Stimulated activated CD8-positive, alpha-beta memory T cell treated with anti-CD3 and anti-CD28 coated beads, Interleukin-4, amount 100 ng/mL, for 1 hour (primary cell): ENCODE data around the gene PRKCA.

ENCODE experiments used
- DNase-seq, 2 donors: peaks; one replicate each; pipeline ENCODE4 v3.0.0-alpha.2; 2020; ENCODE audit warnings: low read depth in 2 of 2, low spot score in 1 of 2

Gene PRKCA

DNA sequence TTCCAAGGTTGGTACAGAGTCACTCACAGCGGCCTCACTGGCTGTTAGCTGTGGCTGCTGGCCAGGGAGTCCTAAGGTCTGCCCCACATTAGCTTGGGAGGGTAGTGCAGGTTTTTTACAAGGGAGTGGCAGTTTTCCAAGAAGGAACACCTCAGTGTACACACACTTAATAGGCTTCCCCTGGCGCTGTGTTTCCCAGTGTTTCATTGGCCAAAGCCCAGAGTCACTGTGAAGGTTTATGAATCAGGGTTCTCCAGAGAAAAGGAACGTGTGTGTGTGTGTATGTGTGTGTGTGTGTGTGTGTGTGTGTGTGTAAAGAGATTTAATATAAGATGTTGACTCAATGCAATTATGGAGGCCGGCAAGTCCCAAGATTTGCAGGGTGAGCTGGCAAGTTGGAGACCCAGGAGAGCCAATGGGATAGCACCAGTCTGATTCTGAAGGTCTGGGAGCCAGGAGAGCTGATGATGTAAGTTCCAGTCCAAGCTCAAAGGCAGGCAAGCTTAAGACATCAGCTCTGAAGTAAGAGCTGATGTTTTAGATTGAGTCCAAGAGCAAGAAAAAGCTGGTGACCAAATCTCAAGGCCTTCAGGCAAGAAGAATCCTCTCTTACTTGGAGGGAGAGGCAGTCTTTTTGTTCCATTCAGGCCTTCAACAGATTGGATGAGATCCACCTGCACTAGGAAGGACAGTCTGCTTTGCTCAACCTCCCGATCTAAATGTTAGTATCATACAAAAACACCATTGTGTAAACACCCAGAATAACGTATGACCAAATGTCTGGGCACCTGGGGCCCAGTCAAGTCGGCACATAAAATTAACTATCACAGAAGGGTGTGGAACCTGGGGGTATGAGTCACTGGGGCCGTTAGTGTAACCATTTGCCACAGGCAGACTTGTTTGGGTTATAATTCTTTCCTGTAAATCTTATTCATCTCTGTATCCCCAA is 206.8 kb downstream of the PRKCA start:
- no peak for DNase-seq

DNA sequence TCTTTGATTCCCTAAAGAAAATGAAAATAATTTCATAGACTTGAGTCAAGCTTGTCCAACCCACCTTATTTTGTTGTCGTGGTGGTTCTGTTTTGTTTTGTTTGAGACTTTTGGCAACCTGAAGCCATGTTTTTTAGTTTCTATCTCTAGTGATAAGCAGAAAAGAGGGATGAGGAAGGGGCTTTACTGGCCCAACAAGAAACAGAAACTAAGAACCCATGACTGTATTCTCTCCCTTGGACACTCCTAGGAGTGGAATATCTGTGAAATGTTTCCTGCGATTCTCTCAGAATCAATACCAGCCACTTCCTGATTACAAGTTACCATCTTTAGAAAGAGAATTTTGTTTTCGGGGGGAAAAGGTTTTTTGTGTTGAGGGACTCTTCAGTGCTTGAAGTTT is 207.5 kb downstream of the PRKCA start:
- no peak for DNase-seq

DNA sequence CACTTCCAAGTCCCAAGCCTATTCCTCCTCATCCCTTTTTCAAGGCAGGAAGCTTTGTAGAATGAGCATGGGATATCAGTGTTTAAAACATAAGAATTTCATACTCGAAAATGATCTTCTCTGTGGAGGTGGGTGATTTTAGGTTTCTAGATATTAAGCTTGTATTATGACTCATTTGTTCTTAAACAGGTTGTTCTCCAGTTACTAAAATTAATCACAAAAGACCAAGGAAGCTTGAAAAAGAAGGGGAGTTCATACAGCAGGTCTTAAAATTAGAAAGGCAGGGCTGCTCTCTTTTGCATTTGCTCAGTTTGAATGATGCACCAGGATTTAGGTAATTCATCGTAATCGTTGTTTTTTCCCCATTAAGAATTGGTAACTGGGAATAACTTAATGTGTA is 208.7 kb downstream of the PRKCA start:
- DNase-seq, result no peak

DNA sequence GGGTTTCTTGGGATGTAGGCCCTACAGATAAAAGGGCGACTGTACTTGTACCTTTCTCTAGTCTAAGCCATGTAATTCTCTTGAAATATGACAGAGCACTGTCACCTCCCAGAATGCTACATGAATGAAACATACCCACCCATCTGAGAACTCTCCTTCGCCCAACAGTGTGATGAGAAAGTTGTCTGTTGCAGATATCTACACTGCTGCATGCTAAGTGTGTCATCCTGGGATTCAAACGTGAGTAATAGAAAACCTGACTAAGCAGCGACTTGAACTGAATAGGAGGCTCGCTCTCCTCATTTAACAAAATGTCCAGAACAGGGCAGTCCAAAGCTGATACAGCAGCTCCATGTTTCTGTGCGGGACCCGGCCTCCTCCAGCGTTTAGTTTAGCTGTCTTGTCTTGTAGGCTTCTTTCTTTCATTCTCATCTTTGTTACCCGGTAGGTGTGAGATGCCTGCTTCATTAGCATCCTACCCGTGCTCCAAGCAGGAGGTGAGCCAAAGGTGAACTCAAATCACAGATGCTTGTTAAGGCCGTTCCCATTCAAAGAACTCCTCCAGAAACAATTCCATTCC is 211.9 kb downstream of the PRKCA start:
- DNase-seq, result no peak

DNA sequence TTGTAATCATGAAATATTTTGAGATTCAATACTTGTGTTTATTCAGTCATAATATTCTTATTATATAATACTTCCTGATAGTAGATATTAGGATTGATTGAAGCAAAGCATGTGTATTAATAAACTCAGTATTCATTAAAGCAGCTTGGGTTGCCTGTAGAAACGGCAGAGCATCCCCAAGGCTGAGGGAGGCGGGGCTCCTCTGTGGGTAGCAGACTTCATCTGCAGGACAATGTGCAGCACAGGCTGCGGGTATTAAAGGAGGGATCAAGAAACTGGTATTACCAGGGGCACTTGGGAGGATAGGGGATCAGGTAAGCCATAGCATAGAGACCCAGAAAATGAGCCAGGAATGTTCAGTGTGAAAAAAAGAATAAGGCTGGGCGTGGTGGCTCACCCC is 213.6 kb downstream of the PRKCA start:
- DNase-seq, result no peak

DNA sequence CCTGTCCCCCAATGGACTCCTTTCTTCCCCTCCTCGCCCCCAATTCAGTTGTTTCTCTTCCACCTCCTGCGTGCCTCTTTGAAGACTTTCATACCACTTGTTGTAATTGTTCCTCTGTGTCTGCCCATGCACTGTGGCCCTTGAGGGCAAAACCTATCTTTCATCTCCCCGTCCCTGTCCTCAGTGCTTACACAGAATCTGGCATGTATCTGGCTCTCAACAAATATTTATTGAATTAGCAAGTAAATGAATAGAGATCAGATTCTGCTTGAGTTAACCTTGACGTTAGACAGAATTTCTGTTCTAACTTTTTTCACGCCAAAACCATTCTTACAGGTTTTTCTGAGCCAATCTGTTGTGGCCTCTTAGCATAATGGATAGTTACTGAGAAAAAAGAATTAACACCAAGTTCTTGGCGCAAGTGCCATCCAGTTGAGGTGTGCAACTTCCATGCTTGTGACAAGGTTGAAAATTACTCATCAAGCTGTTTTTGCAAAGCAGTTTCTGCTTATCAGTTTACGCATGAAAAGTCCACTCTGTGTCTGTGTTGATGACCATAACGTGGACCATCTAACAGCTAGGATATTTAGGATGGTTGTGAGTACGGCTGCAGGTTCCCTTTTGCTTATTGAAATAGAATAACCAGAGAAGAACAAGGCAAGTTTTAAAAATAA is 215.1 kb downstream of the PRKCA start:
- DNase-seq, result no peak

DNA sequence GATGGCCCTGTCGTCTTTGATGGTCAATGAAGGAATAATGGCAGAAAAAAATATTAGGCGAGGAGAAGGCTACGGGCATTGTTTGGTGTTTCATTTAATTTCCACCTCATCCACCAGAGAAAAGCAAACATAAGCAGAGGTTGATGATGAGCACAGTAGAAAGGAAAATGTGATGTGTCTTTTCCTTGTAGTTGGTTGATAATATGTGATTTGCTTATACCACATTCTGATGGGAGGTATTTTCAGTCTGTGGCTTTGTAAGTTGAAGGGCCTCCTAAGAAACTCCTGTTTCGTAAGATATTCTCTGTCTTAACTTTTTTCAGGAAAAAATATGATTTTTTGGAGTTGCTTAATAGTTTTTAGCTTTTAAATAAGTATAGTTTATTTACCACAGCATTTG is 215.7 kb downstream of the PRKCA start:
- DNase-seq, result no peak

DNA sequence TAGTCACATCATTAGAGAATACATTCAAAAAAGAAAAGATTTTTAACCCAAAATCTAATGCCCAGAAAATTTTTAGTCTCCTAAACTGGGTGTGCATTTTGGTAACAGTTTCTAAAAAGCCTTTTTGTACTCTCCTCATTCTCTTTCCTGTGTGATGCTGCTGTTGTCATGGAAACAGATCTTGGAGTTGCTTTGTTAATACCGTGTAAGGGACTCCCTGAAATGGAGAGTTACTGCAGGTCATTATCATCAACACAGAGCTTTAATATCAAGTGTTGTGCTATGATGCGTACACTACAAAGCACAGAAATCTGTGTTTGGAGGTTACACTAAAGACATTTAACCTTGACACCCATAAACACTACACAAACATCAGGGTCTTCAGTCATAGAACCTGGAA is 216.3 kb downstream of the PRKCA start:
- DNase-seq, result no peak

DNA sequence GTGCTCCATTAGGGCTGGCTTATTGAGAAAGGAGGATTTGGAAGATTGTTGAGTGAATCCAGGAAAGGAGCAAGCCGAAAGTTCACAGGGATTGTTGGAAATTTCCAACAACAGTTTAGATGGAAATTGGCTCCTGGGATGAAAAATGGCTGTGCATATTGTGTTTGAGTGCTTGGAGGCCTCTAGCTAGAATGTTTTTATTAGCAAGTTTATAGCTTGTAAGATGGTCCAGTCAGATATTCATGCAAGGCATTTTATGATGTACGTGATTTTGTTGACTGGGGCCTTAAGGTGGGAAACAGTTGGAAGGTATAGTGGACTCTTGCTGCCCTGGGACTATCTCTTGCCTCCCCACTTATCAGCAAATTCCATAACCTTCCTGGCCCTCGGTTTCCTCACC is 216.7 kb downstream of the PRKCA start:
- no peak for DNase-seq

DNA sequence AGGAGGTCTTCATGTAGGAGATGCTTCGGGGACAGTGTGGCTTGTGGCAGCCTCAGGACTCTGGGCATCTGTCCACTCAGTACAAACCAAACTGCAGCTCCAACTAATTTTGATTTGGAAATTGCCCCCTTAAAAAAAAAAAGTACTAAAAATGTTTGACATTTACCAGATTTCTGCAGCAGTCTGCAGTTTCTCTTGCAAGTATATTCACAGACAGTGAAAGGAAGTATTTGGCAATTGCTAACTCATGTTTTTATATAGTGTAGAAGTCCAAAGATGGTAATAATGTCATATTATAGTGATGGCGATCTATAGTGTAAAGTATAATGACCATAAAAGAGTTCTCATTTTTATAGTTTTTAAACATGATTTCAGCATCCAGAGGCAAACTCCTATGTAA is 218.6 kb downstream of the PRKCA start:
- no peak for DNase-seq

DNA sequence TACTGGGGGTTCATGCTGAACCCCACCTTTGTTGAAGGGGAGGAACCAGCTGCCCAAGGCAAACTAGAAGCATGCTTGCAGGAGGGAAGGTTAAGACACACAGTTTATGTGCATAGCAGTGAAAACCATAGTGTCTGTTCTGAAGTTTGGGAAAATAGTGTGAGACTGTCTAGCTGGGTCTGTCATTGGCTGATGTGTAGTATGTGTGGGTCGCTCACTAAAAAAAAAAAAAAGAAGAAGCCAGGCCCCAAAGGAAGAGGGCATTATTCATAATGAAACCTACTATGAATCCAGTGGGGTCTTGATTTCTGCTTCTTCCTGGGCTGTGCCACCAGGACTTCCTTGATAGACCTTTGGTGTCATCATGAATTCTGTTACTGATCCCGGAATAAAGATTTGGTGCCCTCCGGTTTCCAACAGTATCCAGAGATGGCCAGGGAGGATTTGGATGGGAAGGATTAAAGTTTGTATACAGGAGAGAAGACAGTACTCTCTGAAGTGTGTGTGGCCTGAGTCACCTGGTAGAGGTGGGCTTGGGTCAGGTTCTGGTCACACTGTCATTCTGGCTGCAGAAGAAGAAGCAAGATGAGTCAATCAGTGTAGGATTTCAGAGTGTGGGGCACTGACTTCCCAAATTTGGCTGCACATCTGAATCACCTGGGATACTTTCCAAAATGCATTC is 220.3 kb downstream of the PRKCA start:
- DNase-seq, result no peak

DNA sequence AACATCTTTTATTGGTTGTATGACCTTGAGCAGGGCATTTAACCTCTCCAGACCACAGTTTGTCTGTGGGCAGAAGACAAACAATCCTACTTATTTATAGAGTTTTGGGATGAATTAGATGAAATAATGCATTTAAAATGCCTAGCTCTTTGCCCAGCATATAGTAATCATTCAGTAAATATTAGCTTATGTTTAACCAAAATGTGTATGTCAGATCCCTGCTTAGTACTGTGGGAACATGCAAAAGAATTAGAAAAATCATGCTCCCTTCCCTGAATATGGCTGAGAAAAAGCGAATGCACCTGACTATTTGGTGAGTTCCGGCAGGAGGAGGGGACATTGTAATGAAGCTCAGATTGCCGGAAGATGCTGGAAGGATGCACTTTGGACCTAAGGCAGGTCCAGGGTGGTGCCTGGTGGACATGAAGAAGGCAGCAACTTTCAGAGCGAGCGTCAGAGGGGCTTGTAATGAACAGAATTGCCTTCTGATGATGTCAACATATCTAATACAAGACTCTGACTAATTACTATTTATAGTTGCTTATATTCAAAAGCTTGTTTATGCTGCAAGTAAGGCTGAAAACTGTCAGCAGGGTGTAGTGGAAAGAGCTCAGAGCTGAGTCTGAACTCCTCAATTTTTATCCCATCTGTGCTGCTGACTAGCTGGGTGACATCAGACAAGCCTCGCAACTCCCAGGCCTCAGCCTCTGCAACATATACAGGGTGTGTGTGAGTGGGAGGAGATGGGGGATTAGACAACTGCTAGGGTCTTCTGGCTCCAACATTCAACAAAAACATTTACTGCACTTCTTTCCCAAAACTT is 221.2 kb downstream of the PRKCA start:
- DNase-seq, result no peak

DNA sequence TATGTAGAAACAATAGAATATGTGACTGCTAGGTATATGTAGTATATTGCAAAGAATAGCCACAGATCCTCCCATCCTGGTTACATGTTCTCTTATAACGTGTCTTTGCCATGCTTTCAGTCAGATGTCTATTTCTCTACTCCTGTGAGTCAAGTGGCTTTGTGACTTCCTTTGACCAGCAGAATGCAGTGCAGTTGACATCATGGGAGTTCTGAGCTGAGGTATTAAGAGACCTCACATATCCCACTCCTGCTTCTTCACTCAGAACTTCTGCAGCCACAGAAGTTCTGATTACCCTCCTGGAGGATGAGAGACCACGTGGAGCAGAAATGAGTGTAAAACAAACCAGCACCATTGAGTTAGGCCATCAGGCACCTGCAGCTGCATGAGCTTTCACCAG is 222.5 kb downstream of the PRKCA start:
- DNase-seq, result no peak

DNA sequence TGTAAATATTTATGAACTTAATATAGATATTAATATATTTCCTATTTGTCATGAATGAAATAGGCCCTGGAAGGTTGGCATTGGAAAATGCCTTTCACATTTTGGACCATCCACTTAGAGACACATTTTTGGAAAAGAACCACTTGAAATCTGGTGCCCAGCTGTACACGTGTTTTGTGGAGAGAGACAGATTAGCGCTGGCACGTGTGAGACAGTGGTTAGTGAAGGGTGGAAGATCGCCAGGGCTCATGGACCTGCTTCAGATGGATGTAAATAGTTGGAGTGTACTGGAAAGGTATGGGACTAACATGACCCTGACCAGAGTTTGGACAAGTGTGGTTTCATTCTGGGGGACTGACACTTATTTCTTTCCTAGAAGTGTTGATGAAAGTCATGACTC is 222.9 kb downstream of the PRKCA start:
- DNase-seq, result no peak

DNA sequence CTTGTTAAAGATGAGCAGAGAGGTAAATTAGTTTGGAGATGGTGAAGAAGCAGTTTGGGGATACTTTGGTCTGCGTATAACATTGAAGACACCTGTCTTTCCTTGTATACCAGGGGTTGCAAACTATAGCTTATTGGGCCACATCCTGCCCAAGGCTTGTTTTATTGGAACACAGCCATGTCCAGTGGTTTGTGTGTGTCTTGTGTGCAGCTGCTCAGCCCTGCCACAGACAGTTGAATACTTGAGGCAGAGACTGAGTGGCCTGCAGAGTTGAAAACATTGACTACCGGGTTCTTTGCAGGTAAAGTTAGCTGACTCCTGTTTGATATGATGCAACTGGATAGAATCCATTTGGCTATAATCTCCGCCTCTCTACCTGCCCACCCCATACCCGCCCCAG is 224.4 kb downstream of the PRKCA start:
- DNase-seq, result no peak

DNA sequence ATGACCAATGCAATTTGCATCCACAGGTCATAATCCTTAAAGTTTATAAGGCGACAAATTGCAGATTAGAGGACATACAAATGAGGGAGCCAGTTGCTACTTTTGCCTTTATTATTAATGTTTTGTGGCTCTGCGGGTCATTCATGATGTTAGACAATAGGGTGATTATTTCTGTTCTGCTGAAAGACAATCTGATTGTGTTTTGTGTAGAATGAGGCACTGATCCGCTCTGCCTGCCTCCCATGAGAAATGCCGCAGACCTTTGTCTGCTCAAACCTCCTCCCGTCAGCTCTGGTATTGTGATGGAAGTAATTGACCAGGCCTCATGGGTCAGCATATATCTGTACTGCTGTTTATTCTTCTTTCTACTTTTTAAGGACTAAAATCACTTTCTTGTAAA is 224.9 kb downstream of the PRKCA start:
- no peak for DNase-seq

DNA sequence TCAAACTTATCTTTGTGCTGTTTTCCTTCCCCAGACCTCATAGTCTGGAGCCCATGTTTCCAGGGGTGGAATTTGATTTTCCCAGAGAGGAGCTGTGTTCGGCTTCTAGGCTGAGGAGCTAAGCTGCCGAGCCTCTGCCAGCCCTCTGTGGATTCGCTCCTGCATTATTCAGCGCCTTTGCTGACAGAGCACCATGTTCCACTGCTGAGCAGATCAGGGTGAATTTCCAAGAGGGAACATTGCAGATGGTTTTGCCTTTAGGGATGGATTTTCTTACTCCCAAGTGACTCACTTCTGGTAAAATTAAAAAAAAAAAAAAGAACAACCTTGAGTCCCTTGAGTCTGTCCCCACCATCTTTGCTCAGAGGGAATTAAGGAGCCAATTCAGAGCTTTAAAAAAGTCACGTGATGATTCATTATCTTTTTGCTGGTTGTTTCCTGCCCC is 229.5 kb downstream of the PRKCA start:
- DNase-seq, result no peak

DNA sequence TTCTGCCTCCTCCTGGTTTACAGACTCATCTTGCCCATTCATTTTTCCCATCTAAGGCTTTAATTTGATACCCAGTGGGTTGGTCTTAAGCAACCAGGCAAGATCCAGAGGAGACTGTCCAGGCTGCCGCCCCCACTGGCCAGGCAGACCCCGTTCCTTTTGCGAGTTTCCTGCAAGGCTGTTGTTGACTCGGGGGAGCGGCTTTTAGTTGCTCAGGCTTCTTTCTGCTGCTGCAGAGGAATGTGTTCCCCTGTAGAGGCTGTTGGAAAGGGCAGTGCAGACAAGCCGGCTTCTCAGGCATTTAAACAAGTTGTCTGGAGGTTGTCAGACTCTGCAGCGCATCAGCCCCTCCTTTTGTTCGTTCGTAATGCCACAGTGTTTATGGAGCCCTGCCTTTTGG is 231.2 kb downstream of the PRKCA start:
- no peak for DNase-seq

DNA sequence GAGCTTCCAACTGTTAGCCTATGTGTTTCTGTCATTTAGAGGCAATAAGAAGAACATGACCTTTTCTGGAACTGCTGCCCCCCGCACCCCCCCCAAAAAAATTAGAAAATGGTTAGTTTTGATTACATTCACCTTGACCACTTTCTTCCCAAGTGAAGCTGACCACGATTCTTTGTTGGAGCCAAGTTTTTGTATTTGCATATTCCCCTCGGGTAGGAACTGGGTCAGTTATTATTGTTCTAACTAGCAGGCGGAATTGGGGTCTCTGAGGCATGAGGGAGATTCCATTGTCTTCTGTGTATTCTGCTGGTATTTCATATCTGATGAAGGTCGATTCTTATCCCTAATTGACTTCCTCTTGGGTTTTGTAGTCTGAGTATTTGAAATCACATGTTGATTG is 231.6 kb downstream of the PRKCA start:
- no peak for DNase-seq

DNA sequence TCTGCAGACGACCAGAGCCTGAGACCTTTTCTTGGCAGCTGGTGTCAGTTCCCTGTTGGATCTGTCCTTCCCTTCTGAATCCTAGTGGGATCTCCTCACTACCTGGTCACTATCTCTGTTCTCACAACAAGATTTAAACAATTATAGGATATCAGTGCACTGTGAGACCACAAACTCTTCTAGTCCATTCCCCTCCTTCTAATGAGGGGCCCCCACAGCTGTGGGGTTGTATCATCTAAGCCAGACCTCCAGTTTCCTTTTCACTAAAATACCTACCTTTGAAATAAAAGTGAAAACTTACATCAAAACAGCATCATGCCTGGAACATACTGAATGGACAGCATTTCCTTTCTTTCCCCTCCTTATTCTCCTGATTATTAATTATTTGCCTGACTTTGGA is 233.2 kb downstream of the PRKCA start:
- no peak for DNase-seq

DNA sequence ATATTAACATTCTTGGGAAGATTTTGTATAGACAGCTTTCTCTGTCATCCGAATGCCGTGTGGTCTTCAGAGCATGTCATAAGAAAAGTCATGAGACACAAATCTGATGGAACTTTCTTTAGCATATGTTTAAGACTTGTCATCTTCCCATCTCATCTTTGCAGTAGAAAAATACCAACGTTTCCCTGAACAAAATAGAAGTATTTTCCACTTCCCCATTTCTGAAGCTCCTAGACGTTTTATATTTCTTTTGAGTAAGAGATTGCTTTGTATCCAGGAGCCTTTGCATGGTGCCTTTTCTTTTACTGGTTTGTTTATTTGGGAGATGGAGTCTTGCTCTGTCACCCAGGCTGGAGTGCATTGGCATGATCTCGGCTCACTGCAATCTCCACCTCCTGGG is 235.1 kb downstream of the PRKCA start:
- DNase-seq, result no peak
